Pancreas (tissue), 10 donors: Measurements from ENCODE around the gene ALDH1L1. TPM values are rescaled to one million over a fixed set of nuclear protein-coding genes. Genes with fewer than 3 reads are reported as not detected.

Experiments
- ATAC-seq, 4 donors: fragments of 200-7000 bp; cut with Tn5 transposase; one replicate each; pipeline versions ENCODE4 v1.8.0 to v1.9.1; 2020; ENCODE audit warnings: mild to moderate bottlenecking in 4 of 4, moderate library complexity in 4 of 4
- DNase-seq, 6 donors: peaks; one replicate each; pipeline ENCODE4 v3.0.0-alpha.2; 2020
- FAIRE-seq: peaks from 2 replicates; lab custom pipeline; 2012; peaks lifted over from hg19 to GRCh38; lab: Jason Lieb, UNC
- H3K27ac ChIP-seq, 4 donors: fragments of 200-600 bp; sonication (generic); 1 replicate in 3 of 4; 2 replicates in 1 of 4; pipeline versions ENCODE4 v1.5.0 to v1.8.0; 2020
- H3K27me3 ChIP-seq, 4 donors: fragments of 200-600 bp; one replicate each; pipeline ENCODE4 v1.8.0; 2021
- H3K36me3 ChIP-seq, 3 donors: fragments of 200-600 bp; sonication (generic) in 1 of 3; one replicate each; pipeline versions ENCODE4 v1.5.0 to v1.8.0; 2020 to 2021
- H3K4me1 ChIP-seq, 3 donors: fragments of 200-600 bp; one replicate each; pipeline ENCODE4 v1.8.0; 2021
- H3K4me3 ChIP-seq, 4 donors: fragments of 200-600 bp; sonication (generic) in 2 of 4; one replicate each; pipeline versions ENCODE4 v1.5.0 to v1.8.0; 2020 to 2021
- H3K9me3 ChIP-seq, 4 donors: fragments of 200-600 bp; one replicate each; pipeline ENCODE4 v1.8.0; 2021
- WGBS, 2 donors: extraction: QIAGEN DNeasy Blood & Tissue Kit; methylation state at CpG; one replicate each; pipeline ENCODE4 v1.1.7; 2013; 5-methylcytosine and 5-hydroxymethylcytosine counted together
- intact Hi-C, 3 donors: fragments of 100-400 bp; cut with DNase I; formaldehyde crosslinking; loops; one replicate each; pipeline versions ENCODE4 v1.11.1 to v1.14.2; 2022
- polyA plus RNA-seq, 2 donors: library from polyadenylated mRNA; stranded (reverse); fragments of 200-250 nt; gene quantifications; one replicate each; pipeline ENCODE4 v1.2.3, GENCODE V29; 2013
- total RNA-seq, 6 donors: library from RNA; stranded (reverse); fragmentation: NEBNext Ultra II Directional in 4 of 6; extraction: Animal tissue kit (Norgen Biotek cat#: 25700) in 4 of 6; gene quantifications; one replicate each; pipeline versions ENCODE4 v1.2.1 to v1.2.4, GENCODE V29; 2021 to 2023
- TF ChIP-seq, protein P1 (sequence below), 4 donors: fragments of 200-600 bp; sonication (generic) in 3 of 4; IDR thresholded peaks; one replicate each; pipeline versions ENCODE4 v1.5.0 to v1.8.0; 2021; ENCODE audit warnings: antibody characterized with exemption in 4 of 4
- donor health status: healthy with polysubstance abuse.
- donor health status: DM: no; HTN: no; CAD: no; lungs with moderate emphysema.
- donor health status: DM: no; HTN: no; CAD: no.
- donor health status: control.
- donor health status: control.
- donor health status: Bipolar disorder and iron deficiency.
- donor health status: DM: yes; HTN: yes; CAD: no.
- donor health status: DM: no; HTN: no; CAD: no.
- donor health status: DM: no; HTN: no; CAD: no.
- donor health status: DM: yes; HTN: yes; CAD: no.

ALDH1L1 gene
- total and polyA plus RNA-seq, 8 donors, result 15.4 to 46.3 (median 36.9) TPM

DNA sequence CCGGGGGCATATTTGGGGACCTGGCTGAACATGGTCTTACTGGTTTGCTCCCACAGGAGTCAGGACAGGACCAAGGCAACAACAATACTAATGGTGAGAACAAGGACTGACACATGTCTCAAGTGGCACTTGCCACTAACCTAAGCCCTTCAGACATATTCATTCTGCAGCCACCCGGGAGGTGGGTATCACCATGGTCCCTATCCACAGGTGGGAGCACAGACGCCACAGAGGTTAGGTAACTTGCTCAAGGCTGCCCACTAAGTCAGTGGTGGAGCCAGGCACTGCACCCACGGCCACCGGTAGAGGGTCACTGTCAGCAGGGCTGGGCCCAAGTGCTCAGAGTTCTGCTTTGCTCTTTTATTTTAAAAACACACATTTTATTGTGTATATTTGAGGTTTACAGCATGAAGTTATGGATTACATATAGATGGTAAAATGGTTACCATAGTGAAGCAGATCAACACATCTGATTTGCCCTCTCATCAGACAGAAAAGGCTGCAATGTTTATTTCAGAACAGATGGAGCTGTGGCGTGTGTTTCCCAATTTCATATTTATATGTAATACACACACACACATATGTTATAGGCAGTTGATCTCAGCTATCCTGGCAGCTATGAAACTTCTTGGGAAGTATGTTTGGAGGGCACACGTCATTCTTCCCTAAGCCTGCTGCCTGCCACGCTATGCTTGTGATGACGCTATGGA lies 66.5 kb downstream of the ALDH1L1 start:
- 83 to 90% methylated on average over 9 of the region's 9 CpGs for WGBS, 2 donors
- Histone ChIP-seq H3K27me3 (no peaks in the 10 kb centered on the region), H3K36me3 (peaks cover 0 to 5% (median 0%) of the 10 kb centered on the region in 3 donors), H3K4me3 (no peak overlapping the region), H3K9me3 (no peaks in the 10 kb centered on the region), H3K27ac (no peak overlapping the region), H3K4me1 (no peaks in the 10 kb centered on the region)
- intact Hi-C loops, result no loop called here
- FAIRE-seq (no peak), ATAC-seq (peak in 1 of 4 donors; percentile 45), DNase-seq (peak in 1 of 6 donors; percentile 1)
- TF ChIP-seq, protein P1, sequence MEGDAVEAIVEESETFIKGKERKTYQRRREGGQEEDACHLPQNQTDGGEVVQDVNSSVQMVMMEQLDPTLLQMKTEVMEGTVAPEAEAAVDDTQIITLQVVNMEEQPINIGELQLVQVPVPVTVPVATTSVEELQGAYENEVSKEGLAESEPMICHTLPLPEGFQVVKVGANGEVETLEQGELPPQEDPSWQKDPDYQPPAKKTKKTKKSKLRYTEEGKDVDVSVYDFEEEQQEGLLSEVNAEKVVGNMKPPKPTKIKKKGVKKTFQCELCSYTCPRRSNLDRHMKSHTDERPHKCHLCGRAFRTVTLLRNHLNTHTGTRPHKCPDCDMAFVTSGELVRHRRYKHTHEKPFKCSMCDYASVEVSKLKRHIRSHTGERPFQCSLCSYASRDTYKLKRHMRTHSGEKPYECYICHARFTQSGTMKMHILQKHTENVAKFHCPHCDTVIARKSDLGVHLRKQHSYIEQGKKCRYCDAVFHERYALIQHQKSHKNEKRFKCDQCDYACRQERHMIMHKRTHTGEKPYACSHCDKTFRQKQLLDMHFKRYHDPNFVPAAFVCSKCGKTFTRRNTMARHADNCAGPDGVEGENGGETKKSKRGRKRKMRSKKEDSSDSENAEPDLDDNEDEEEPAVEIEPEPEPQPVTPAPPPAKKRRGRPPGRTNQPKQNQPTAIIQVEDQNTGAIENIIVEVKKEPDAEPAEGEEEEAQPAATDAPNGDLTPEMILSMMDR (IDR thresholded peaks at IDR 0.05), result no peak

DNA sequence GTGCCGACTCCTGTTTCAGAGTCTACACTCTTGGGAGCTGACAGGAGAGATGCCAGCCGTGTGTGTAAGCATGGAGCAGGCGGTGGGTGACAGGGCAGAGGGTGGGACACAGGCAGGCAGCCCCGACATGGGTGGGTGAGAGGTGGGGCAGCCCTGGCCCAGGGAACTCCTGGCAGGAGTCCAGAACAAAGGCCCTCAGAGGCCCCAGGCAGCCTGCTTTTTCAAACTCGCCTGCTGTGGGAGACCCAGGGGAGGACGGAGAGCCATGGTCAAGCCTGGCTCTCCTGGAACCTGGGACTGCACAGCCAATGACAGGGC lies 67.2 kb downstream of the ALDH1L1 start:
- Histone ChIP-seq H3K36me3 (peaks cover 0 to 8% (median 0%) of the 10 kb centered on the region in 3 donors), H3K4me3 (no peak overlapping the region), H3K27ac (no peak overlapping the region), H3K4me1 (no peaks in the 10 kb centered on the region), H3K9me3 (no peaks in the 10 kb centered on the region), H3K27me3 (no peaks in the 10 kb centered on the region)
- FAIRE-seq, result no peak
- intact Hi-C loops, result no loop called here
- TF ChIP-seq, protein P1 (IDR thresholded peaks at IDR 0.05), result no peak
- 89 to 90% methylated on average over 6 of the region's 6 CpGs for WGBS, 2 donors
- ATAC-seq, result no peak
- DNase-seq, result peak in 2 of 6 donors; percentile 8 to 52

DNA sequence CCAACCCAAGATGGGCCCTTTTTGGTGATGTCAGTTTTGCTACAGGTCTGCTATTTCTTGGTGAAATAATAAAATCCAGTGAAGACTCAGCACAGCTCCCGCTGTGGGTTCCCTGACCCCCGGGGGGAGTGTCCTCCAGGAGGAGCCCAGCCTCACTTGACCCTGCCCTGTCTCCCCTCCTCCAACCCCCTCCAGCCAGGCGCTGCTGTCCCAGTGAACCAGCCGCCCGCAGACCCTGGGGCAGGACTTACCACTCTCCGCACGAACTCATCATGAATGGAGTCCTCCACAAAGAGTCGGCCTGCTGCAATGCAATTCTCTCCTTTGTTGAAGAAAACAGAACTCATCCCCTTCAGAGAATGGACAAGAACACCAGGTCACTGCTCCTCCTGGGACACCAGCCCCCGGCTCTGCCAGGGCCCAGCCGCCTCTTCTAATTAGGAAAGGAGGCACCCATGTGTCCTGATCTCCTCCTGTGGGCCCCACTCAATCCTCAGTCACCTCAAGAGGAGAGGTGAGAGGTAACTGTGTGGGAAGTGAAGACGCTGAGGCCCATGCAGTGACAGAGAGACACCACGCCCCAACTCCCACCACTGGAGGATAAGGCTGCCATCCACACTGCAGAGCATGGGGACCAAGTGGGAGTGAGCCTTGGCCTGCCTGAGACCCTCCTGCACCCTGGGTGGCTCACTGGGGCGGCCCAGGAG lies 67.7 kb downstream of the ALDH1L1 start:
- no peak overlapping the region for H3K4me3 ChIP-seq
- TF ChIP-seq, protein P1 (IDR thresholded peaks at IDR 0.05), result no peak
- no peak for FAIRE-seq
- WGBS, 2 donors, result 94 to 95% methylated on average over 13 of the region's 13 CpGs
- intact Hi-C loops, result no loop called here
- H3K9me3 ChIP-seq, result no peaks in the 10 kb centered on the region
- no peaks in the 10 kb centered on the region for H3K4me1 ChIP-seq
- no peak for ATAC-seq
- DNase-seq, result peak in 2 of 6 donors; percentile 6 to 45
- H3K27me3 ChIP-seq, result no peaks in the 10 kb centered on the region
- H3K36me3 ChIP-seq, result peaks cover 0 to 8% (median 0%) of the 10 kb centered on the region in 3 donors
- no peak overlapping the region for H3K27ac ChIP-seq

DNA sequence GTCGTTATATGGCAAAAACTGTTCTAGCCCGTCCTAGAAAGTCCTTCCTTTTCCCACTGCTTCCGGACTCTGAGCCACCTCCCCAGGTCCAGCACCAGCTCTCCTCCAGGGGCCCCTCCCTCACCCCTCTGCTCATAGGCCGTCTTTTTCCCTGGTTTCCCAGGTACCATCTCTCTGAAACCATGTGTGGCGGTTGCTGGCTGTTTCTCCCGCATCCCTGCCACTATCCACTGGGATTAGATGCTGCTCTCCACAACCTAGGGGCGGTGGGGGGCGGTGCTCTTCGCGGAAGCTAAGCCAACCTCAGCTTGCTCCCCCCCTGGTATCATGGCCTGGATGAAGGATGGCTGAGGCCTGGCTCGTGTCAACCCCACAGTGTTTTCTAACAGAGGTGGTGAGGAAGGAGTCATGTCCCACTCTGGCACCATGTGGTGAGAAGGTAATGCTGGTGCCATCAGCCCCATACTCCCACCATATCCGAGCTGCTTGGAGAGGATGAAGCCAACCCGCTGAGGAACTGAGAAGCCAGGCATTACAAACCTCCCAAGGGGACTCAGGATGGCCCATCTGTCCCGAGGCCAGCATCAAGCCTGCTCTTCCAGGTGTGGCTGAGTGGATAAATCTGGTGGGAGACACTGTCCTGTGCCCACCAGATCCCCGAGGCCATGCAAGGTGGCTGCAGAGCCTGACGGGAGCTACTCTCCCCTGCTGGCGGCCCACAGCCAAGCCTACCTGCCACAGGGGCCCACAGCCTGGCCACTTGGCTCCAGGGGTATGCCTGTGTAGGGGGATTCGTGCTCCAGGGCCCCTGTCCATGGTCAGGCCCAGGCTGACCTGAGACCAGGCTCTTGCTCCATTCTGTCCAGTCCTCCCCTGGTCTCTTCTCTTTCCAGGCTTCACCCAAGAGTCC lies 68.6 kb downstream of the ALDH1L1 start:
- no peaks in the 10 kb centered on the region for H3K4me1 ChIP-seq
- H3K27ac ChIP-seq, result no peak overlapping the region
- DNase-seq (peak in 3 of 6 donors; percentile 1 to 49 (median 7)), ATAC-seq (no peak), FAIRE-seq (no peak)
- H3K36me3 ChIP-seq, result peaks cover 0 to 8% (median 0%) of the 10 kb centered on the region in 3 donors
- no peaks in the 10 kb centered on the region for H3K9me3 ChIP-seq
- intact Hi-C loops, result no loop called here
- no peak overlapping the region for H3K4me3 ChIP-seq
- 90 to 94% methylated on average over 17 to 18 of the region's 18 CpGs for WGBS, 2 donors
- H3K27me3 ChIP-seq, result no peaks in the 10 kb centered on the region
- TF ChIP-seq, protein P1 (IDR thresholded peaks at IDR 0.05), result no peak
